GM18909 (cell line): ENCODE measurements around the gene NAT16.

Experiments
- ATAC-seq: cut with Tn5 transposase; IDR thresholded peaks from one replicate; pipeline ENCODE4 v1.9.1; 2021; ENCODE audit warnings: mild to moderate bottlenecking; ENCODE audit not compliant: unreplicated experiment, poor library complexity

NAT16 gene

GRCh38 chr7:101172854-101173751 is 7.0 kb downstream of the NAT16 start:
- no peak for ATAC-seq

GRCh38 chr7:101172005-101172853 is 7.9 kb downstream of the NAT16 start:
- no peak for ATAC-seq

- ATAC-seq: no peak
Measured at GRCh38 chr7:101171442-101171837, 8.7 kb downstream of the NAT16 start.

GRCh38 chr7:101170617-101171441 is 9.3 kb downstream of the NAT16 start:
- no peak for ATAC-seq

- peak; percentile 48 for ATAC-seq
Measured at GRCh38 chr7:101169838-101170551, 10.1 kb downstream of the NAT16 start.

- no peak for ATAC-seq
Measured at GRCh38 chr7:101169110-101169837, 10.8 kb downstream of the NAT16 start.

- ATAC-seq: no peak
Measured at GRCh38 chr7:101168412-101169049, 11.6 kb downstream of the NAT16 start.

GRCh38 chr7:101167645-101168411 is 12.3 kb downstream of the NAT16 start:
- ATAC-seq: no peak

GRCh38 chr7:101166909-101167644 is 13.0 kb downstream of the NAT16 start:
- ATAC-seq: no peak

GRCh38 chr7:101166648-101166908 is 13.5 kb downstream of the NAT16 start:
- no peak for ATAC-seq

GRCh38 chr7:101165958-101166647 is 14.0 kb downstream of the NAT16 start:
- no peak for ATAC-seq

GRCh38 chr7:101165075-101165957 is 14.8 kb downstream of the NAT16 start, which contains the start of gene VGF:
Gene VGF (minus strand): TSS chr7:101165569. CDS start chr7:101164843, 726 bp downstream.
- ATAC-seq: peak; percentile 72

- no peak for ATAC-seq
Measured at GRCh38 chr7:101164071-101164840, 15.8 kb downstream of the NAT16 start.

- ATAC-seq: no peak
Measured at GRCh38 chr7:101163279-101164070, 16.6 kb downstream of the NAT16 start.
